SK-N-SH (cell line): ENCODE results near the gene ZNF407.

ENCODE experiments used
- CTCF ChIP-seq: fragments of 200-600 bp; sonication (generic); IDR thresholded peaks from 2 replicates; pipeline ENCODE4 v1.6.1; 2017; ENCODE audit warnings: antibody characterized with exemption, mild to moderate bottlenecking, moderate library complexity
- EP300 ChIP-seq, 2 experiments: IDR thresholded peaks; 2 replicates each; pipeline versions ENCODE4 v1.4.0 to v1.6.1; 2012; ENCODE audit warnings: borderline replicate concordance in 1 of 2, low read depth in 1 of 2, low read length in 1 of 2
- FOXM1 ChIP-seq: IDR thresholded peaks from 2 replicates; pipeline ENCODE4 v1.4.0; 2012; ENCODE audit warnings: low read depth, mild to moderate bottlenecking
- POLR2AphosphoS5 ChIP-seq: IDR thresholded peaks from 2 replicates; pipeline ENCODE4 v1.6.1; 2012; ENCODE audit warnings: low read depth, low read length
- RCOR1 ChIP-seq: fragments of 150-350 bp; IDR thresholded peaks from 2 replicates; pipeline ENCODE4 v1.6.1; 2017; ENCODE audit warnings: antibody characterized with exemption, low read length
- RFX5 ChIP-seq: IDR thresholded peaks from 2 replicates; pipeline ENCODE4 v1.6.1; 2012; ENCODE audit warnings: mild to moderate bottlenecking, improper control_type of control experiment, low read length

GRCh38 chr18:74899554-74899953, 301.9 kb downstream of the ZNF407 start:
- TF ChIP-seq RFX5 (no peak), CTCF (no peak), EP300 (IDR thresholded peaks at IDR 0.05; ENCODE audit: borderline replicate concordance in 1 of 2, low read depth in 1 of 2, low read length in 1 of 2) (no peak), RCOR1 (no peak), FOXM1 (no peak), POLR2AphosphoS5 (no peak)
